ENCODE results near the gene RAD51C.
"Not testable (repeated sequence)": the region's sequence is repeated elsewhere in the genome, so short reads cannot be mapped to it uniquely, and the experiment has no call there.

Gene RAD51C

GRCh38 chr17:58667934-58668597, 24.3 kb upstream of the RAD51C start:
- TF ChIP-seq CTCF (IDR thresholded peaks at IDR 0.05; ENCODE audit: low read depth, low read length), result no peak
- DNase-seq, result no peak
- Histone ChIP-seq H3K27ac (no peak overlapping the region), H3K27me3 (ENCODE audit: insufficient read depth, low read depth, severe bottlenecking) (no peaks in the 10 kb centered on the region), H3K9me3 (ENCODE audit: severe bottlenecking) (no peaks in the 10 kb centered on the region), H3K36me3 (no peaks in the 10 kb centered on the region), H3K4me3 (ENCODE audit: low read depth, low read length) (no peak overlapping the region)

- TF ChIP-seq CTCF (IDR thresholded peaks at IDR 0.05; ENCODE audit: low read depth, low read length), result no peak
- H3K36me3 ChIP-seq, result no peaks in the 10 kb centered on the region
These were observed 23.8 kb upstream of the RAD51C start for GRCh38 chr17:58668598-58668935.

GRCh38 chr17:58669853-58670252, 22.5 kb upstream of the RAD51C start:
- TF ChIP-seq CTCF (IDR thresholded peaks at IDR 0.05; ENCODE audit: low read depth, low read length), result no peak
- H3K27me3 ChIP-seq (ENCODE audit: insufficient read depth, low read depth, severe bottlenecking), result no peaks in the 10 kb centered on the region
- H3K27ac ChIP-seq, result no peak overlapping the region
- DNase-seq, result no peak
- H3K9me3 ChIP-seq (ENCODE audit: severe bottlenecking), result no peaks in the 10 kb centered on the region
- H3K4me3 ChIP-seq (ENCODE audit: low read depth, low read length), result no peak overlapping the region
- H3K36me3 ChIP-seq, result no peaks in the 10 kb centered on the region

More at GRCh38 chr17:58668598-58668935, 23.8 kb upstream of the RAD51C start:
- H3K27me3 ChIP-seq (ENCODE audit: insufficient read depth, low read depth, severe bottlenecking), result no peaks in the 10 kb centered on the region
- no peaks in the 10 kb centered on the region for H3K9me3 ChIP-seq (ENCODE audit: severe bottlenecking)
- no peak overlapping the region for H3K4me3 ChIP-seq (ENCODE audit: low read depth, low read length)
- H3K27ac ChIP-seq, result no peak overlapping the region
- no peak for DNase-seq

- no peaks in the 10 kb centered on the region for H3K27me3 ChIP-seq (ENCODE audit: insufficient read depth, low read depth, severe bottlenecking)
- H3K27ac ChIP-seq, result no peak overlapping the region
- H3K9me3 ChIP-seq (ENCODE audit: severe bottlenecking), result no peaks in the 10 kb centered on the region
- H3K36me3 ChIP-seq, result no peaks in the 10 kb centered on the region
- TF ChIP-seq CTCF (IDR thresholded peaks at IDR 0.05; ENCODE audit: low read depth, low read length), result no peak
- no peak for DNase-seq
- no peak overlapping the region for H3K4me3 ChIP-seq (ENCODE audit: low read depth, low read length)
These were observed 20.4 kb upstream of the RAD51C start for GRCh38 chr17:58671969-58672368.

GRCh38 chr17:58677194-58677880, 15.1 kb upstream of the RAD51C start:
- no peaks in the 10 kb centered on the region; the same call in 1 of the 2 replicates for H3K36me3 ChIP-seq
- H3K27ac ChIP-seq, result no peak overlapping the region
- DNase-seq, result no peak
- H3K27me3 ChIP-seq (ENCODE audit: insufficient read depth, low read depth, severe bottlenecking), result peaks cover 5% of the 10 kb centered on the region
- peaks cover 6% of the 10 kb centered on the region for H3K9me3 ChIP-seq (ENCODE audit: severe bottlenecking)
- no peak overlapping the region for H3K4me3 ChIP-seq (ENCODE audit: low read depth, low read length)
- TF ChIP-seq CTCF (IDR thresholded peaks at IDR 0.05; ENCODE audit: low read depth, low read length), result no peak

GRCh38 chr17:58678287-58678686, 14.1 kb upstream of the RAD51C start:
- DNase-seq; H3K4me3 ChIP-seq (ENCODE audit: low read depth, low read length); H3K27ac ChIP-seq; H3K9me3 ChIP-seq (ENCODE audit: severe bottlenecking); H3K27me3 ChIP-seq (ENCODE audit: insufficient read depth, low read depth, severe bottlenecking); H3K36me3 ChIP-seq: not testable (repeated sequence)

Data from WERI-Rb-1 (cell line).